ENCODE measurements around the gene TMEM132C.

The TMEM132C gene

DNA sequence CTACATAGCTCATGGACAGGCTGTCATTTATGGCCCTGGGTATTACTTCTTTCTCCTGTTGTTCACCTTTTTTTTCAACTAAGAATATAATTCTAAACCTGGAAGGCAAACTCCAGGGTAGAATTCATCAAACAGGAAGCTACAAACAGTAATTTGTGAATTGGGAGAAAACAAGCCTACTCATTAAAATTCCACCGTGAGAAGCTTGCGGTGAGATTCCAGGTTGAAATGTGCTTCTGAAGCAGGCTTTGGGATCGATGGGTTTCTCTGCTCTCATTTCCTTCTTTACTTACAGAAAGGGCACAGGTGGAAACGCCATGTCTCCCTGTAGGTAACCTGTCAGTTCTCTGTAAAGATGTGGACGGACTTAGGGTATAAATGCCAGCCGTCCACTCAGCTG is 257.5 kb downstream of the TMEM132C start:
- ChIA-PET CTCF (no interaction called here), POLR2A (no interaction called here)
- no peak overlapping the region for H3K27ac ChIP-seq (ENCODE audit: insufficient read depth in 1 of 2, low read depth in 1 of 2, low read length in 2 of 2, poor library complexity in 1 of 2, severe bottlenecking in 2 of 2)
- WGBS (ENCODE audit: insufficient coverage): 92% methylated on average over 5 of the region's 6 CpGs
- no peaks in the 10 kb centered on the region for H3K27me3 ChIP-seq (replicated peaks in 2 of 5; ENCODE audit: control insufficient read depth in 4 of 5, insufficient read depth in 5 of 5, low read length in 4 of 5)
- no peak overlapping the region for H3K4me3 ChIP-seq (ENCODE audit: control insufficient read depth in 1 of 7, extremely low read depth in 1 of 7, insufficient read depth in 4 of 7, low read depth in 2 of 7, low read length in 6 of 7)
- no peak for DNase-seq
- H3K36me3 ChIP-seq (ENCODE audit: control insufficient read depth in 4 of 4, insufficient read depth in 4 of 4, low read length in 3 of 4): no peaks in the 10 kb centered on the region
- no peaks in the 10 kb centered on the region for H3K4me1 ChIP-seq (ENCODE audit: control extremely low read depth in 1 of 4, control insufficient read depth in 4 of 4, insufficient read depth in 4 of 4, low read length in 3 of 4)
- H3K9me3 ChIP-seq (ENCODE audit: control extremely low read depth in 1 of 5, control insufficient read depth in 4 of 5, insufficient read depth in 2 of 5, low read depth in 1 of 5, low read length in 4 of 5): peaks cover 0 to 5% (median 0%) of the 10 kb centered on the region in 5 experiments

DNA sequence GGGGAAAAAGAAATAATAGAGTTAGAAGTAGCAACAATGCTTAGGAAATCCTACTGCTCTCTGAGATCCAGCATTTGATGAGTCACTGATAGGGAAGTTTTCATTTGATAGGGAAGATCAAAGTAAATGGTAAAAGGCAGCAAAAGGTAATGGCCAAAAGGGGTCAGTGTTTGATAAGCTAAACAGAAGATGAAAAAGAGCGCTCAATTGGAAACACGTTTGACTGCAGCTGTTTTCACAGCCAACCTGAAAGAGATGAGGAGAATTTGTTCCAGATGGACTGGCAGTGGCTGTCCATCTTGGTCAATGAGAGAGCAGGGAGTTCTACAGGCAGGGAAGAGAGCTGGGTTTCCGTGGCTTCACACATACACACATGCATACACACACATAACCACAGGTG is 264.2 kb downstream of the TMEM132C start:
- Histone ChIP-seq H3K4me1 (ENCODE audit: control extremely low read depth in 1 of 4, control insufficient read depth in 4 of 4, insufficient read depth in 4 of 4, low read length in 3 of 4) (no peaks in the 10 kb centered on the region), H3K27ac (ENCODE audit: insufficient read depth in 1 of 2, low read depth in 1 of 2, low read length in 2 of 2, poor library complexity in 1 of 2, severe bottlenecking in 2 of 2) (no peak overlapping the region), H3K36me3 (ENCODE audit: control insufficient read depth in 4 of 4, insufficient read depth in 4 of 4, low read length in 3 of 4) (no peaks in the 10 kb centered on the region), H3K9me3 (ENCODE audit: control extremely low read depth in 1 of 5, control insufficient read depth in 4 of 5, insufficient read depth in 2 of 5, low read depth in 1 of 5, low read length in 4 of 5) (no peaks in the 10 kb centered on the region), H3K27me3 (replicated peaks in 2 of 5; ENCODE audit: control insufficient read depth in 4 of 5, insufficient read depth in 5 of 5, low read length in 4 of 5) (no peaks in the 10 kb centered on the region), H3K4me3 (ENCODE audit: control insufficient read depth in 1 of 7, extremely low read depth in 1 of 7, insufficient read depth in 4 of 7, low read depth in 2 of 7, low read length in 6 of 7) (no peak overlapping the region)
- 19% methylated on average over 2 of the region's 3 CpGs for WGBS (ENCODE audit: insufficient coverage)
- no peak for DNase-seq
- POLR2A ChIA-PET: no interaction called here
- CTCF ChIA-PET: no interaction called here

DNA sequence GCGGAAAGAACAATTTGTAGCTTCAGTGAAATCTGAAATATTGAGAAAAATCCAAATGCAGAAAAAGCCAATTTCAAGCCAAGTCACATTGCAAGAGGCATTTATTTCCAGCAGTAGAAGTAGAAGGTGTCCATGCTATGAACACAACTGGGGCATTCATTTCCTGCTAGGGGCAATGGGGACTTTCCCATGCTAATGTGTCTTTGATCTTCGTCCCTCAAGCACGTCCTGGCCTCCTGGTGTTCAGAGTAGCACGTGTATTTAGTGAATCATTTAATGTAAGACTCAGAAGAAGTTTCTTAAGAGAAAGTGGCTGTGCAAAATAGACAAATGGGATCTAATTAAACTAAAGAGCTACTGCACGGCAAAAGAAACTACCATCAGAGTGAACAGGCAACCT is 267.9 kb downstream of the TMEM132C start:
- WGBS (ENCODE audit: insufficient coverage): 71% methylated on average over 1 of the region's 5 CpGs
- ChIA-PET POLR2A (no interaction called here), CTCF (no interaction called here)

DNA sequence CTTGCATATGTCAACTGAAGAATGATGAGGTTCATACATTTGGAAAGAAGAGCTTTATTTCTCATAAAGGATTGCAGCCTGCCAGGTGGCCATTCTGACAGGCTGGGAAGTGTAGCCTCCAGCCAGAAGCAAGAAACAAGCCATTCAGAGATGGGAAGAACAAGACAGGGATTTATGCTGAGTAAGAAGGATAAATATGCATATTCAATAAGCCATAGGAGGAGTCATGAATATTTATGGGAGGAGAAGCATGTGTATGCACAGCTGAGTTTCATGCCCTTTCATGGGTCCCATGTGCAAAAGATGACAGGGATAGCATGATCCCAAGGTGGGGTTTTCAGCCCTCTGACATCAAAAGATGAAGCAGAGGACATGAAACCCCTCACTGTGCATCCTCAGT is 269.8 kb downstream of the TMEM132C start:
- Histone ChIP-seq H3K4me3 (ENCODE audit: control insufficient read depth in 1 of 7, extremely low read depth in 1 of 7, insufficient read depth in 4 of 7, low read depth in 2 of 7, low read length in 6 of 7) (no peak overlapping the region), H3K36me3 (ENCODE audit: control insufficient read depth in 4 of 4, insufficient read depth in 4 of 4, low read length in 3 of 4) (no peaks in the 10 kb centered on the region), H3K27me3 (replicated peaks in 2 of 5; ENCODE audit: control insufficient read depth in 4 of 5, insufficient read depth in 5 of 5, low read length in 4 of 5) (no peaks in the 10 kb centered on the region), H3K27ac (ENCODE audit: insufficient read depth in 1 of 2, low read depth in 1 of 2, low read length in 2 of 2, poor library complexity in 1 of 2, severe bottlenecking in 2 of 2) (no peak overlapping the region), H3K4me1 (ENCODE audit: control extremely low read depth in 1 of 4, control insufficient read depth in 4 of 4, insufficient read depth in 4 of 4, low read length in 3 of 4) (no peaks in the 10 kb centered on the region), H3K9me3 (ENCODE audit: control extremely low read depth in 1 of 5, control insufficient read depth in 4 of 5, insufficient read depth in 2 of 5, low read depth in 1 of 5, low read length in 4 of 5) (no peaks in the 10 kb centered on the region)
- ChIA-PET POLR2A (no interaction called here), CTCF (no interaction called here)
- no peak for DNase-seq

More for the DNA sequence above, 267.9 kb downstream of the TMEM132C start:
- Histone ChIP-seq H3K9me3 (ENCODE audit: control extremely low read depth in 1 of 5, control insufficient read depth in 4 of 5, insufficient read depth in 2 of 5, low read depth in 1 of 5, low read length in 4 of 5) (no peaks in the 10 kb centered on the region), H3K4me3 (ENCODE audit: control insufficient read depth in 1 of 7, extremely low read depth in 1 of 7, insufficient read depth in 4 of 7, low read depth in 2 of 7, low read length in 6 of 7) (no peak overlapping the region), H3K36me3 (ENCODE audit: control insufficient read depth in 4 of 4, insufficient read depth in 4 of 4, low read length in 3 of 4) (no peaks in the 10 kb centered on the region), H3K4me1 (ENCODE audit: control extremely low read depth in 1 of 4, control insufficient read depth in 4 of 4, insufficient read depth in 4 of 4, low read length in 3 of 4) (no peaks in the 10 kb centered on the region), H3K27ac (ENCODE audit: insufficient read depth in 1 of 2, low read depth in 1 of 2, low read length in 2 of 2, poor library complexity in 1 of 2, severe bottlenecking in 2 of 2) (no peak overlapping the region), H3K27me3 (replicated peaks in 2 of 5; ENCODE audit: control insufficient read depth in 4 of 5, insufficient read depth in 5 of 5, low read length in 4 of 5) (no peaks in the 10 kb centered on the region)
- DNase-seq: no peak

DNA sequence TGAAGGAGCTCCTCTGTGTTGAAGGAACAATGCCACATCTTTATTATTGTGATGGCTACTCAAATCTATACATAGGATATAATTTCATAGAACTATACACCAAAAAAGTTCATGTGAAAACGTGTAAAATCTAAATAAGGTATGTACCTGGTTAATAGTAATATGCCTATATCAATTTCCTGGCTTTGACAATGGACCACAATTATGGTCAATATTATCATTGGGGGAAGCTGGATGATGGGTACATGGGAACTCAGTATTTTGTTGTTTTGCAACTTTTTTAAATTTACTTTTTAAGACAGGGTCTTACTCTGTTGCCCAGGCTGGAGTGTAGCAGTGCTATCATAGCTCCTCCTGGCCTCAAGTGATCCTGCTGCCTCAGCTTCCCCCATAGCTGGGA is 270.7 kb downstream of the TMEM132C start:
- ChIA-PET POLR2A (no interaction called here), CTCF (no interaction called here)
- DNase-seq: no peak

DNA sequence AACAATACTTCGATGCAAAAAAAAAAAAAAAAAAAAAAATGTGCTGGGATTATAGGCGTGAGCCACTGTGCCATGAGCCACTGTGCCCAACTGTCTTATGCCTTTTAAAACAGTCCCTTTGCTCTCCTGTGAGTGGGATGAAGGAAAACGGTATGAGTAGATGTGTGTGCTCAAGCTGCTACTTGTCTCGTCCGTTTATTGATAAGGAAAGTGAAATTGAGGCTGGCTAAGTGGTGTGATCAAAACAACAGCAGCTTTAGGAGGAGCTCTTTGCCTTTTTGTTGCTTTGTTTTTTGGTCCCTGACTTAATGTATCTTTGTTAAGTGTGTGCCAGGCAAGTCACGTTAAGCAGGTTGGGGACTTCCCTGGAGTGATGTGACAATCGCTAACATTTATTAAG is 275.9 kb downstream of the TMEM132C start:
- CTCF ChIA-PET: no interaction called here
- H3K4me1 ChIP-seq (ENCODE audit: control extremely low read depth in 1 of 4, control insufficient read depth in 4 of 4, insufficient read depth in 4 of 4, low read length in 3 of 4): no peaks in the 10 kb centered on the region
- 79% methylated on average over 4 of the region's 7 CpGs for WGBS (ENCODE audit: insufficient coverage)

More for the DNA sequence above, 270.7 kb downstream of the TMEM132C start:
- H3K4me3 ChIP-seq (ENCODE audit: control insufficient read depth in 1 of 7, extremely low read depth in 1 of 7, insufficient read depth in 4 of 7, low read depth in 2 of 7, low read length in 6 of 7): no peak overlapping the region
- no peaks in the 10 kb centered on the region for H3K36me3 ChIP-seq (ENCODE audit: control insufficient read depth in 4 of 4, insufficient read depth in 4 of 4, low read length in 3 of 4)
- H3K9me3 ChIP-seq (ENCODE audit: control extremely low read depth in 1 of 5, control insufficient read depth in 4 of 5, insufficient read depth in 2 of 5, low read depth in 1 of 5, low read length in 4 of 5): no peaks in the 10 kb centered on the region
- no peaks in the 10 kb centered on the region for H3K4me1 ChIP-seq (ENCODE audit: control extremely low read depth in 1 of 4, control insufficient read depth in 4 of 4, insufficient read depth in 4 of 4, low read length in 3 of 4)
- WGBS (ENCODE audit: insufficient coverage): no CpG with 5 or more reads among the region's 1 CpG
- H3K27me3 ChIP-seq (replicated peaks in 2 of 5; ENCODE audit: control insufficient read depth in 4 of 5, insufficient read depth in 5 of 5, low read length in 4 of 5): no peaks in the 10 kb centered on the region
- H3K27ac ChIP-seq (ENCODE audit: insufficient read depth in 1 of 2, low read depth in 1 of 2, low read length in 2 of 2, poor library complexity in 1 of 2, severe bottlenecking in 2 of 2): no peak overlapping the region

DNA sequence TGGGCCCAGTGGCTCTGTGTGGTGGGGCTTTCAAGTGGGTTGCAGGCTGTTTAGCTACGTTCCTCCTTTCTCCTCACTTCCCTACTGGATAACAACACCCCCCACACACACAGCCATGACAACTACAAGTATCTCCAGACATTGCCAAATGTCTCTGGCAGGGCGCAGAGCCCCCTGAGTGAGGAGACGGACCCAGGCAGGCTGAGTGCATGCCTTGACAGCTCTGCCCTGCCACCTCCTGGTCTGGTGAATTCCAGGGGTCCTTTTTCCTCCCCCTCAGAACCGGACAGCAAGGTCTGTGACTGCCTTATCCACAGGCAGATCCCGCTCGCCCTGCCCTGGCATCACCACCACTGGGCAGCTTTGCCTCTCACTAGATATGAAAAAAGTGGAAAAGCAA is 276.5 kb downstream of the TMEM132C start:
- ChIA-PET POLR2A (no interaction called here), CTCF (no interaction called here)
- Histone ChIP-seq H3K36me3 (ENCODE audit: control insufficient read depth in 4 of 4, insufficient read depth in 4 of 4, low read length in 3 of 4) (no peaks in the 10 kb centered on the region), H3K9me3 (ENCODE audit: control extremely low read depth in 1 of 5, control insufficient read depth in 4 of 5, insufficient read depth in 2 of 5, low read depth in 1 of 5, low read length in 4 of 5) (no peaks in the 10 kb centered on the region), H3K27ac (ENCODE audit: insufficient read depth in 1 of 2, low read depth in 1 of 2, low read length in 2 of 2, poor library complexity in 1 of 2, severe bottlenecking in 2 of 2) (no peak overlapping the region), H3K27me3 (replicated peaks in 2 of 5; ENCODE audit: control insufficient read depth in 4 of 5, insufficient read depth in 5 of 5, low read length in 4 of 5) (no peaks in the 10 kb centered on the region), H3K4me1 (ENCODE audit: control extremely low read depth in 1 of 4, control insufficient read depth in 4 of 4, insufficient read depth in 4 of 4, low read length in 3 of 4) (no peaks in the 10 kb centered on the region), H3K4me3 (ENCODE audit: control insufficient read depth in 1 of 7, extremely low read depth in 1 of 7, insufficient read depth in 4 of 7, low read depth in 2 of 7, low read length in 6 of 7) (no peak overlapping the region)
- 51% methylated on average over 3 of the region's 6 CpGs for WGBS (ENCODE audit: insufficient coverage)
- DNase-seq: no peak

More for the DNA sequence above, 275.9 kb downstream of the TMEM132C start:
- H3K27ac ChIP-seq (ENCODE audit: insufficient read depth in 1 of 2, low read depth in 1 of 2, low read length in 2 of 2, poor library complexity in 1 of 2, severe bottlenecking in 2 of 2): no peak overlapping the region
- no peaks in the 10 kb centered on the region for H3K27me3 ChIP-seq (replicated peaks in 2 of 5; ENCODE audit: control insufficient read depth in 4 of 5, insufficient read depth in 5 of 5, low read length in 4 of 5)
- no peak overlapping the region for H3K4me3 ChIP-seq (ENCODE audit: control insufficient read depth in 1 of 7, extremely low read depth in 1 of 7, insufficient read depth in 4 of 7, low read depth in 2 of 7, low read length in 6 of 7)
- H3K36me3 ChIP-seq (ENCODE audit: control insufficient read depth in 4 of 4, insufficient read depth in 4 of 4, low read length in 3 of 4): no peaks in the 10 kb centered on the region
- DNase-seq: no peak
- POLR2A ChIA-PET: no interaction called here
- no peaks in the 10 kb centered on the region for H3K9me3 ChIP-seq (ENCODE audit: control extremely low read depth in 1 of 5, control insufficient read depth in 4 of 5, insufficient read depth in 2 of 5, low read depth in 1 of 5, low read length in 4 of 5)

DNA sequence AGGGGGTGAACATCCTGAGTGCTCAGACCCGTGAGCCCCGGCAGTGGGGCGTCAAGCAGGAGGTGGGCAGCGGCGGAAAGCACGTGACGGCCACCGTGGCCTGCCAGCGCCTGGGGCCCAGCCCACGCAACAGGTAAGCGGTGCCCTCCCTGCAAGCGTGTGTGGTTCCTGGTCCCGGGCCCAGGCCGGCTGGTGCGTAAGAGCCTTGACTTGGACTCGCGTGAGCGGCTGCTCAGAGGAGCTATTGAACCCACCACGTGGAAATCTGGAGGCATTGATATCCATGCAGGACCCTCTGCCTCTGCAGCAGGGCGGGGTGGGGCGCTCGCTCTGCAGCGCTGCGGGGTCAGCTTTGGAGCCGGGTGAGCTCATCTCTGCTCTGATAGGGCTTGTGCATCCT is 277.0 kb downstream of the TMEM132C start:
- H3K9me3 ChIP-seq (ENCODE audit: control extremely low read depth in 1 of 5, control insufficient read depth in 4 of 5, insufficient read depth in 2 of 5, low read depth in 1 of 5, low read length in 4 of 5): no peaks in the 10 kb centered on the region
- 85% methylated on average over 25 of the region's 25 CpGs for WGBS (ENCODE audit: insufficient coverage)
- no peak overlapping the region for H3K4me3 ChIP-seq (ENCODE audit: control insufficient read depth in 1 of 7, extremely low read depth in 1 of 7, insufficient read depth in 4 of 7, low read depth in 2 of 7, low read length in 6 of 7)
- ChIA-PET CTCF (no interaction called here), POLR2A (no interaction called here)
- no peak overlapping the region for H3K27ac ChIP-seq (ENCODE audit: insufficient read depth in 1 of 2, low read depth in 1 of 2, low read length in 2 of 2, poor library complexity in 1 of 2, severe bottlenecking in 2 of 2)
- no peak for DNase-seq
- no peaks in the 10 kb centered on the region for H3K36me3 ChIP-seq (ENCODE audit: control insufficient read depth in 4 of 4, insufficient read depth in 4 of 4, low read length in 3 of 4)
- H3K27me3 ChIP-seq (replicated peaks in 2 of 5; ENCODE audit: control insufficient read depth in 4 of 5, insufficient read depth in 5 of 5, low read length in 4 of 5): no peaks in the 10 kb centered on the region
- no peaks in the 10 kb centered on the region for H3K4me1 ChIP-seq (ENCODE audit: control extremely low read depth in 1 of 4, control insufficient read depth in 4 of 4, insufficient read depth in 4 of 4, low read length in 3 of 4)
